ENCODE measurements around the gene TAF4. TPM values are rescaled to one million over a fixed set of nuclear protein-coding genes. Genes with fewer than 3 reads are reported as not detected.
"Not testable (repeated sequence)": the region's sequence is repeated elsewhere in the genome, so short reads cannot be mapped to it uniquely, and the experiment has no call there.

The TAF4 gene
- polyA plus RNA-seq, 1 donor: 20.0 TPM

DNA sequence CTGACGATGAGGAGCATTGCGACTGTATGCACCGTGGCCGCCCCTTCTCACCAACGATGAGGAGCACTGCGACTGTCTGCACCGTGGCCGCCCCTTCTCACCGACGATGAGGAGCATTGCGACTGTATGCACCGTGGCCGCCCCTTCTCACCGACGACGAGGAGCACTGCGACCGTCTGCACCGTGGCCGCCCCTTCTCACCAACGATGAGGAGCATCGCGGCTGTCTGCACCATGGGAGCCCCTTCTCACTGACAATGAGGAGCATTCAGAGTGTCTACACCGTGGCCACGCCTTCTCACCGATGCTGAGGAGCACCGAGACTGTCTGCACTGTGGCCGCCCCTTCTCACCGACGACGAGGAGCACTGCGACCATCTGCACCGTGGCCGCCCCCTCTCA lies 120.7 kb downstream of the TAF4 start:
- DNase-seq: not testable (repeated sequence)

DNA sequence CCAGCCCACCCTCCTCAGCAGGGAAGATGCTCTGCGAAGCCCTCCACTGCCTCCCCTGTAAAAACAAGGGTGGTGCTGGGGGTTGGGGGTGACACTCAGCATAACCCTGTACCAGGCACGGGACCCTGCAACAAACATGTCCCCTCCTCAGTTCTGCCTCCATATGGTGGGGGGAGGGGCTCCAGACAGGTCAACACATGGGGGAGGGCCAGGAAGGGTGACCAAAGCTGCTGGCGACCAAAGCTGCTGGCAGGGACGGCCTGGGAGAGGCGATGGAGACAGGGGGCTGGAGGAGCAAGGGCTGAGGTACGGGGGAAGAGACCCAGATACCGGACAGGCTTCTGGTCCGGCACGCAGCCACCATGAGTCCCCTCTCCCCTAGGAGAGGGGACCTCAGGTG lies 123.2 kb downstream of the TAF4 start:
- no peak for DNase-seq

- DNase-seq: no peak
These were observed 123.8 kb downstream of the TAF4 start for GRCh38 chr20:61941721-61942405.

DNA sequence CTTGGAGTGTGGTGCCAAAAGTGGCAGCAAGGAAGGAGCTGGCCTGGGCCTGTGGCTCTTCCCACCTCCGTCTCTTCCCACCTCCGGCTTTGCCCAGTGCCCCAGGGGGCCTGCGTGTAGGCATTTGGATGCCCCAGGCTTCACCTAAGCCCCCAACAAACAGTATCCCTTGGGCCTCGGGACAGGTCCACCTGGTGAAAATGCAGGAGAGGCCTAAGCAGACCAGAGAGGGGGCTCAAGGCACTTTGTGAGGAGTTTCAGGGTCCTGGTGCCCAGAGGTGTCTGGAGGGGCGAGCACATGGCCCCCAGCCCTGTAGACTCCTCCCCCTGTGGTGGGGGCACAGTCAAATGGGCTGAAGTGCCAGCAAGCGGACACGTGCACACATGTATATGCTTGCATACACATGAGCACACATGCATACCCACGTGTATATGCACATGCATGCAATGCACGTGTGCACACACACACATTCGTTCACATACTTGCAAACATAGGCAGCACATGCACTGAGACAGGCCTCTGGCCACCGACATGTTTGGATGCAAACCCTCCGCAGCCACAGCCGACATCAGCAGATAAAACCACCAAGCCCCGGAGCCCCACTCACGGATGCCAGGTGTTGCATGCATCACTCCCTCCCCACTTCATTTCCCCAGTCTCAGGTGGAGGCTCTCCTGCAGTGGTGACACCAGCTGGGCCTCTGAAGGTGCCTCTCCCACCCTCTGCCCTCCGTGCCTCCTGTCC lies 124.5 kb downstream of the TAF4 start:
- no peak for DNase-seq

DNA sequence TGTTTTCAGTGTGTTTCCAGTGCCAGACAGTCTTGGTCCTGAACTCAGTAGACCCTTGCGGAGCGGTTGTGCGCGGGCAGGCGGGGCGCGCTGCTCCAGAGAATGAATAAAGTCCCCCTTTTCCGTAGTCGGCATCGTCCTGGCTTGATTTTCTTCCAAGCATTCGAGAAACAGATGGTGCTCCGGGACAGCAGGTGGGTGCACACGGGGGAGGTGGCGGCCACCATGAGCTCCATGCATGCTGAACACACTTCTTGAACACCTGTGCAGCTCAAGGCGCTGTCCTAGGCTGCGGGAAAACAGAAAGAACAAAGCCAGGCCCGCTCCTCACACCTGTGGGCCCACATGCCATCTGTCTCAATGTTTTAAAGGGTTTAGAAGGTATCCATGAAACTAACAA lies 125.2 kb downstream of the TAF4 start:
- no peak for DNase-seq

- no peak for DNase-seq
These were observed 125.9 kb downstream of the TAF4 start for GRCh38 chr20:61939691-61940360.

GRCh38 chr20:61938839-61939690 lies 126.6 kb downstream of the TAF4 start:
- DNase-seq: no peak

DNA sequence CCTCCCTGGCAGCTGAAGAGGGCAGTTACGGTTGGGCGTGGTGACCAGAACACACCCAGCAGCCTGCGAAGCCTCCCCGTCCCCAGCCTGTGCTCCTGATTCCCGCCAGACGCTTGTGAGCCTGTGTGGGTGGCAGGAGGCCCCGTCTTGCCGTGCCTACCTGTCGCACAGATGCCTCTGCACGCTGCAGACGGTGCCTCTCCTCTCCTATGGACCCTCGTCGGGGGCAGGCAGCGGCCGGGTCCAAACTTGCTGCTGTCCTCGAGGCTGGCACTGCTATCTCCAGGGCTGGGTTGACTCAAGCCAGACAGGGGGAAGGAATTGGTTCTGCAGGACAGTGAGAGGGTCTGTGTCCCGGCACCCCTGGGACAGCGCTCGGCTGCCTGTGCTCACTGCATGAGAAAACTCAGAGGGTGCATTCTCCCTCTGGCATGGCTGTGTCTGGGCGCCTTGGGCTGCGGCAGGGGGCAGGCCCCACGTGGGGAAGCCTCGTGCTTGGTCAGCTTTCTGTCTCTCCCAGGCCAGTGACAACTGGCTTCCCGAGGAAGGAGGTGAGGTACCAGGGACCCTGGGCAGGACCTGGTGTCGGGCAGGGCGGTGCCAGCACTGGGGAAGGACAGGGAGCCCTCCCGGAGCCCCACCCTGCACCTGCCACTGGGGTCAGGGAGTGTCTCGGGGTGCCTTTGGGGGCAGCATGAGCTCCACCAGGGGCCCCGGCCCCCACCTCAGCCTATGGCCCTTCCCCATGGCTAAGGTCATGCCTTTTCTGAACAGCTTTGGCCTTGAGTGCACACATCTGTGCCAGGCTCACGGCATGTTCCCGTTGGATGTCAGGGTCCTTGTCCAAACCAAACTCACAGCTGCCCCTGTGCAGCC lies 127.5 kb downstream of the TAF4 start:
- no peak for DNase-seq

DNA sequence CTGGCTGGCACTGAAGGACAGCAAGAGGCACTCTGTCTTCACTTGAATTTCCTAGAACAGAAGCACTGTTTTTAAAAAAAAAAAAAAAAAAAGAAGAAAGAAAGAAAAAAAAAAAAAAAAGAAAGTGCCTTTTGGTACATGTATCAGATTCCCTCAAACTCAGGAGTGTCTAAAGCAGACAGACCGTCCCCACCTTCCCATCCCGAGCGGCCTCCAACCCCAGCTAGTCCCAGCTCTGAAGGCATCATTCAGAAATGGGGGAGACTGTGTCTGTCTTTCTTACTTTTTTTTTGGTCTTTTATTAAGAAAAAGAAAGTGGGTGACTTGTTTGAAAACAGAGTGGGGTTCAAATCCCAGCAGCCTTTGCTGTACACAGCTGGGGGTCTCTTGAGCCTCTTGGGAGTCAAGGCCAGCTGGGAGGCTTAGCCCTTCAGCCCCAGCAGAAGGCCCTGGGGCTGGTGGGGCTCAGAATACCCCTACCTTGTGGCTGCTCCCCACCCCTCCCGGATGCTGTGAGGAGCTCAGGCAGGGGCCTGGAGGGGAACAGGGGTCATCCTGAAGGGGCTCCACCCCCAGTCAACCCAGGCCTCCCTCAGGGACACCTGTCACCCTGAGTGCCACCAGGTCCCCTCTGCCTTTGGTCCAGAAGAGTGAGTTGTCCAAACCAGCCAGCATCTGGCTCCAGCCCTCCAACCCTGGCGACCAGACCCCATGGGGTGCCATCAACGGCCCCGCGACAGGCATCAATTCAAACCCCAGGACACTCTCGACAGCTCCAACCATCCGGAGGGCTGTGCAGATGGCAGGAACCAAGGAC lies 128.3 kb downstream of the TAF4 start:
- DNase-seq: no peak

DNA sequence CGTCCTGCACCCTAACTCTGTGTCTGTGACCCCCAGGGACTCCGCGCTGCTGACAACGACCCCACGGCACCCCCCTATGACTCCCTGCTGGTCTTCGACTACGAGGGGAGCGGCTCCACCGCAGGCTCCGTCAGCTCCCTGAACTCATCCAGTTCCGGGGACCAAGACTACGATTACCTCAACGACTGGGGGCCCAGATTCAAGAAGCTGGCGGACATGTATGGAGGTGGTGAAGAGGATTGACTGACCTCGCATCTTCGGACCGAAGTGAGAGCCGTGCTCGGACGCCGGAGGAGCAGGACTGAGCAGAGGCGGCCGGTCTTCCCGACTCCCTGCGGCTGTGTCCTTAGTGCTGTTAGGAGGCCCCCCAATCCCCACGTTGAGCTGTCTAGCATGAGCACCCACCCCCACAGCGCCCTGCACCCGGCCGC lies 129.0 kb downstream of the TAF4 start:
- no peak for DNase-seq

GRCh38 chr20:61935926-61936700 lies 129.6 kb downstream of the TAF4 start:
- DNase-seq: no peak

DNA sequence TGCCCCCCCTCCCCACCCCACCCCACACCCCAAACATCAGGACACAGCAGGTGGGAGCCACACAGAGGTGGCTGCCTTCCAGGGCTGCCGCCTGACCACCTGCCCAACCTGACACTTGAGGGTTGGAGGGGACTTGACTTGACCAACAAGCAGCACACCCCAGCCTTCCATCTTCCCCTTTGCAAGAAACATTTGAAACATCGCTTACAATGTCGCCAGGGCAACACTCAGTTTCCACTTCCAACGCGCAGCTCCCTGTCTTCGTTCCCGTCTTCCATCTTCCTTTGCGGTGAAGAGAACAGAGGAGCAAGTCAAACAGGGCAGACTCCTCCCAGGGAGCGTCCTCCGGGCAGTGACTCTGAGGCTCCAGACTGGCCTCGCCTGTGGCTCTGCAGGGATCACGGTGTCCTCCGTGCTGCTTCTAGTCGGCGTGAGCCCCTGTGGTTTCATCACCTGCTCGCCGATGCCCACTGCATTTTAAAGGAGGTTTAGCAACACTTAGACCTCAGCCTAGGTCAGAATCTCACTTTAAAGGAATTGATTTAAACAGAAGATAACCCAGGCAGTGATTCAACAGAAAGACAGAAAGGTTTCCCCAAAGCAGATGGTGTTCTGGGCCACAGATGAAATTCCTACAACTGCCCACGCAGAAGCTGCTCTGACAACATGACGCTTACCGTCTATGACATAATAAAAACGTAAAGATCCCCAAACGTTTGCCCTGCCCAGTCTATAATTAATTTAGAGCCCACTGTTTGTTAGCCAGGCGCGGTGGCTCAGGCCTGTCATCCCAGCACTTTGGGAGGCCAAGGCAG lies 130.8 kb downstream of the TAF4 start:
- DNase-seq: no peak

GRCh38 chr20:61933951-61934715 lies 131.5 kb downstream of the TAF4 start:
- no peak for DNase-seq

DNA sequence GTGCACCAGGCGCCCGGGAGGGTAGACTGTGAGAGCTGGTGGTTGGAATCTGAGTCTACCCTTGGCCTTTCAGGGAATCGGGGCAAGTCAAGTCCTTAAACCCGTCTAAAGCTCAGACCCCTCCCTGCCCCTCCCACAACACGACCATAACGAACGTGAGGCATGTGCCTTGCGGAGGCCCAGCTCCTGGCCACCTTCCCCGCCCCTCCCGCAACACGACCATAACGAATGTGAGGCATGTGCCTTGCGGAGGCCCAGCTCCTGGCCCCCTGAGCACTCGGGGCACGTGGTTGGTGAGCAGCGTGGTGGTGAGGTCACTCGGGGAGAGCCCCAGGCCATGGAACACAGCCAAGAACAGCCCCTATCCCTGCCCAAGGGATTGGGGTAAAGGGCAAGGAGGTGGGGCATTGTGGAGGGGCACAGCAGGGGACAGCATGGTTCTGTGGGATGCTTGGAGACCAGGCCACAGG lies 132.2 kb downstream of the TAF4 start:
- no peak for DNase-seq

DNA sequence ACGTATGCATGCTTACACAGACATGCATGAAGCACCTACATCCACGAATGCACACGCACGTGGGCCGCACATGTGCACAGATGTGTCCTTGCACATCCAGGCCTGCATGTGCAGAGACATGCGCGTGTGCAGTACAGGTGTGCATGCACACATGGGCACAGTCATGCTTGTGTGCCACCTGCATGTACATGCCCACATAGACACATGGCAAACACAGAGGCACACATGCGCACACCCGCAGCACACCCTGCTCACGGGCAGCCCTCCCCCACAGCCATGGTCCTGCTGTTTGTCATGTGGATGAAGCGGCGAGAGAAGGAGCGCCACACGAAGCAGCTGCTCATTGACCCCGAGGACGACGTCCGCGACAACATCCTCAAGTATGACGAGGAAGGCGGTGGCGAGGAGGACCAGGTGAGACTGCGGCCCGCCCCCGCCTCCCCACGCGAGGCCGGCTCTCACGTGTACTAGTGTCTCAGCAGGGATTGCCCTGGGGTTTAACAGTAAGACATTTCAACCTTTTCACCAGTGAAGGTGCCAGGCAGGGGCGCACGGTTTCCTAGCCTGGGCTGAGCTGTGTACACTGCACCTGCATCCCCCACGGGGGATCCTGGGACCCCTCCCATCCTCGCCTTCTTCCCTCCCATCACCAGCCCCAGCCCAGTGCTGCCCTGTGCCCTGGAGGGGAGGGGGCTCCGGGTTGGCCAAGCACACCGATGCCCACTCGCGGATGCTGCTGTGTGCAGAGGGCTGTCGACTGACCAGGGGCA lies 132.8 kb downstream of the TAF4 start:
- DNase-seq: no peak

DNA sequence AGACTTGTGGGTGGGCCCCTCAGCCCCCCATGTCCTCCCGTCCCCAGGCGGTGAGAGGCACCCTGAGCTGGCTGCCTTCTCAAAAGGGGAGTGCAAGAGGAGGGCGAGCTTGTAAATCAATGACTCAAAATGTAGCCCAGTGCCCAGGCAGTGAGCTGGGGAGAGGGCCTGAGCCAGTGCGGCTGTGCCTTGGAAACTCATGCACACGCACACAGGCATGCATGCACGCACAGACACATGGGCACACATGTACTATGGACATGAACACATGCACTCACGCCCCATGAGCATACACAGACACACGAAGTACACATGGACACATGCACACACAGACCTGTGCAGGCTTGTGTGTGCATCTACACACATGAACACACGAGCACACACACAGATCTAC lies 133.5 kb downstream of the TAF4 start:
- DNase-seq: no peak
